HL-60 (cell line): ENCODE data around the gene EML5.

ENCODE experiments used
- DNase-seq, 2 experiments: peaks; one replicate each; pipeline ENCODE4 v3.0.0-alpha.2; 2010 to 2020; ENCODE audit warnings: low read depth in 1 of 2, low spot score in 1 of 2
- H3K27ac ChIP-seq: fragments of 250-450 bp; sonication (Bioruptor Pico); replicated peaks from 2 replicates; pipeline ENCODE4 v1.5.1; 2020; ENCODE audit warnings: mild to moderate bottlenecking, moderate library complexity
- H3K27me3 ChIP-seq: fragments of 250-450 bp; sonication (Bioruptor Pico); 2 replicates; pipeline ENCODE4 v1.5.1; 2021; ENCODE audit warnings: mild to moderate bottlenecking, moderate library complexity; ENCODE audit not compliant: insufficient read depth, poor library complexity, severe bottlenecking
- H3K4me3 ChIP-seq: replicated peaks from 2 replicates; pipeline ENCODE4 v1.5.1; 2011; ENCODE audit warnings: mild to moderate bottlenecking, control low read depth, low read length; ENCODE audit not compliant: insufficient read depth
- CTCF ChIP-seq: IDR thresholded peaks from one replicate; pipeline ENCODE4 v1.5.1; 2011; ENCODE audit warnings: low read length, control low read depth, inconsistent platforms; ENCODE audit not compliant: insufficient read depth
- GABPA ChIP-seq: IDR thresholded peaks from 2 replicates; pipeline ENCODE4 v1.6.1; 2012; ENCODE audit warnings: low read depth
- POLR2AphosphoS5 ChIP-seq: IDR thresholded peaks from 2 replicates; pipeline ENCODE4 v1.6.1; 2012; ENCODE audit warnings: low read depth
- REST ChIP-seq: IDR thresholded peaks from 2 replicates; pipeline ENCODE4 v1.6.1; 2012; ENCODE audit warnings: low read depth; ENCODE audit not compliant: insufficient replicate concordance
- SPI1 ChIP-seq: IDR thresholded peaks from 2 replicates; pipeline ENCODE4 v1.6.1; 2012; ENCODE audit warnings: low read depth, mild to moderate bottlenecking, borderline replicate concordance

Gene EML5

GRCh38 chr14:88753873-88754272, 38.9 kb downstream of the EML5 start:
- DNase-seq = no peak
- TF ChIP-seq POLR2AphosphoS5 (no peak), SPI1 (no peak), GABPA (no peak)
- H3K27me3 ChIP-seq = no peaks in the 10 kb centered on the region
- no peak overlapping the region for H3K27ac ChIP-seq
- H3K4me3 ChIP-seq = no peak overlapping the region

- no peak for DNase-seq
- TF ChIP-seq POLR2AphosphoS5 = no peak
- TF ChIP-seq REST = no peak
- TF ChIP-seq SPI1 = no peak
- no peak for TF ChIP-seq CTCF
- no peak for TF ChIP-seq GABPA
- Histone ChIP-seq H3K27me3 (no peaks in the 10 kb centered on the region), H3K4me3 (no peak overlapping the region), H3K27ac (no peak overlapping the region)
Observed at GRCh38 chr14:88750945-88751344, 41.8 kb downstream of the EML5 start.

GRCh38 chr14:88750413-88750812, 42.3 kb downstream of the EML5 start:
- no peak overlapping the region for H3K27ac ChIP-seq
- no peak for DNase-seq
- no peaks in the 10 kb centered on the region for H3K27me3 ChIP-seq
- no peak overlapping the region for H3K4me3 ChIP-seq
- no peak for TF ChIP-seq POLR2AphosphoS5

- H3K27me3 ChIP-seq = no peaks in the 10 kb centered on the region
- TF ChIP-seq GABPA = no peak
- no peak for TF ChIP-seq SPI1
- TF ChIP-seq REST = no peak
- TF ChIP-seq CTCF = no peak
- TF ChIP-seq POLR2AphosphoS5 = no peak
- DNase-seq = no peak
Observed at GRCh38 chr14:88749139-88749538, 43.6 kb downstream of the EML5 start.

GRCh38 chr14:88748288-88748687, 44.5 kb downstream of the EML5 start:
- Histone ChIP-seq H3K27me3 (no peaks in the 10 kb centered on the region), H3K27ac (no peak overlapping the region), H3K4me3 (no peak overlapping the region)
- TF ChIP-seq SPI1 (no peak), GABPA (no peak), POLR2AphosphoS5 (no peak), CTCF (no peak), REST (no peak)
- no peak for DNase-seq

More at GRCh38 chr14:88749139-88749538, 43.6 kb downstream of the EML5 start:
- H3K27ac ChIP-seq = no peak overlapping the region
- H3K4me3 ChIP-seq = no peak overlapping the region
